ENCODE results near the gene ZFTA.
"Not testable (repeated sequence)": the region's sequence is repeated elsewhere in the genome, so short reads cannot be mapped to it uniquely, and the experiment has no call there.

Gene ZFTA

DNA sequence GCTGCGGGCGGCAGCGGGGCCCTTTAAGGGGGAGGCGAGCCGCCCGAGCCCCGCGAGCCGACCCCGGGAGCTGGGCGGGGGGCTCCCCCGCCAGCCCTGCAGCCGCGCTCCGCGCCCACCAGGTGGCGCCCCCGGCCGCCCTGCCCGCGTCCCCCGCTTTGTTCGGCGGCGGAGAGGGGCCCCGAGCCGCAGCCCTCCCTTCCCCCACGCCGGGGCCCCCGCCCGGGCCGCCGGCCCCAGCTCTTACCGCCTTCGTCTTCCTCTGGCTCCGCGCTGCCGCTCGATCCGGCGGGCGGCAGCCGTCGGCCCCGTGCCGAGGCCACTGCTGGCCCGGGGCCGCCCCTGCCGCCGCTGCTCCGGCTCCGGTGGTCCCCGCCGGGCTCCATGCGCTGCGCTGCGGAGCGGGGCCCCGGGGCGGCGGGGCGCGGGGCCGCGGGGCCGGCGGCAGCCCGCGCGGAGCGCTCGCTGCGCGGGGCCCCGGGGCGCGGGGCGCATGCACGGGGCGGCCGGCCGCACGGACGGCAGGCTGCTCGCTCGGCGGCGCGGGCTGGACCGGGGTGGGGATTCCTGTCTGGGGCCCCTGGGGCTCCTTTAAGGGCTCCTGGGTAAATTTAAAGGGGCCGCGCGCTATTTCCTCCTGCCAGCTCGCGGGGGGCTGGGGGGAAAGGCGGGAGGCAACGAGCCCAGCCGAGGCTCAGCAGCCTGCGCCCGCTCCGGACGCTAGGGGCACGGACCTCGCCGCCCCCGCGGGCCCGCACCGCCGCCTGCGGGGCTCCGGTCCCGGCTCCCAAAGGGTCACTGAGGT lies at the start of gene ZFTA:
Gene ZFTA, minus strand, starts transcription at position 539 of the 805 bp plus-strand sequence. Its CDS starts 153 bp downstream, at position 386.
- DNase-seq (ENCODE audit: low spot score), result peak; percentile 87

DNA sequence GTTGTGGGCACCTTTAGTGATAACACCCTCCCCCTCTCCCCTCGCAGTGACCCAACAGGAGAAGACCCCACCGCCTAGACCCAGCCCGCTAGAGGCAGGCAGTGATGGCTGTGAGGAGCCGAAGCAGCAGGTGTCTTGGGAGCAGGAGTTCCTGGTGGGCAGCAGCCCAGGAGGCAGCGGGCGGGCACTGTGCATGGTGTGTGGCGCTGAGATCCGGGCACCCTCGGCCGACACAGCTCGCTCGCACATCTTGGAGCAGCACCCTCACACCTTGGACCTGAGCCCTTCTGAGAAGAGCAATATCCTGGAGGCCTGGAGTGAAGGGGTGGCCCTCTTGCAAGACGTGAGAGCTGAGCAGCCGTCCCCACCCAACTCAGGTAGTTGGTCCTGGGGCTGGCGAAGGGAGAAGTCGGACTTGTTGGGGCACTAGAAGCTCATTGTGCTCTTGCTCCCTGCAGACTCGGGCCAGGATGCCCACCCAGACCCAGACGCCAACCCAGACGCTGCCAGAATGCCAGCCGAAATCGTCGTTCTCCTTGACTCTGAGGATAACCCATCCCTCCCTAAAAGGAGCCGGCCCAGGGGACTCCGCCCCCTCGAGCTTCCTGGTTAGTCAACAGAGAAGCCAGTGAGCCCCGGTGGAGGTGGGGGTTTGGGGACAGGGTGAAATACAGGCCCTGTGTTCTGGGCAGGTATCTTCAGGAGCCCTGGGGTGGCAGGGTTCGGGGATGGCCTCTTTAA lies 49.4 kb upstream of the ZFTA start:
- DNase-seq (ENCODE audit: low spot score), result no peak

DNA sequence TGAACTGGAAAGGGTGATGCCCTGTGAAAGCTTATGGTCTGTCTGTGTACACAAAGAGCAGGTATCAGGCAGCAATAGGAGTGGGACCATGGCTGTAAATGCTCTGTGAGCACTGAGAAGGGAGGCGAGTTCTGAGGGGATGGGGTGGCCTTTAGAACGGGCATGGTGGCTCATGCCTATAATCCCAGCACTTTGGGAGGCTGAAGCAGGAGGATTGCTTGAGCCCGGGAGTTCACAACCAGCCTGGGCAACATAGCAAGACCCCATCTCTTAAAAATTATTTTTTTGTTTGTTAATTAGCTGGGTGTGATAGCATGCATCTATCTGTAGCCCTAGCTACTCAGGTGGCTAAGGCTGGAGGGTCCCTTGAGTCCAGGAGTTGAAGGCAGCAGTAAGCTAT lies 48.2 kb upstream of the ZFTA start:
- no peak for DNase-seq (ENCODE audit: low spot score)

DNA sequence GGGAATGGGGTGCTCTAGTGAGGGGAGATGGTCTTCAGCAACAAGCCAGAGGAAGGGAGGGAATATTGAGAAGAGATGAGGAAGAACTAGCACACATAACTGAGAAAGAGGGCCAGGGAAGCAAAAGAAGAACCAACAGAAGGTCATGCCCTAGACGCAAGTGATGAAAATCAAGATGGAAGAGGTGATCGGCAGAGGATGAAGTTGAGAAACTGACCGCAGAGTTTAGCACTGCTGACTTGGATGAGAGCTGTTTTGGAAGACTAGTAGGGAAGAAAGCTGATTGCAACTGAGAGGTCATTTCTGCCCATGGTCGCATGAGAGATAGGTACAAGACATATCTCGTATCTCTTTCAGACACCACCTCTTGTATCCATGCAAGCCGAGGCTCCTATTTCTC lies 47.6 kb upstream of the ZFTA start:
- no peak for DNase-seq (ENCODE audit: low spot score)

DNA sequence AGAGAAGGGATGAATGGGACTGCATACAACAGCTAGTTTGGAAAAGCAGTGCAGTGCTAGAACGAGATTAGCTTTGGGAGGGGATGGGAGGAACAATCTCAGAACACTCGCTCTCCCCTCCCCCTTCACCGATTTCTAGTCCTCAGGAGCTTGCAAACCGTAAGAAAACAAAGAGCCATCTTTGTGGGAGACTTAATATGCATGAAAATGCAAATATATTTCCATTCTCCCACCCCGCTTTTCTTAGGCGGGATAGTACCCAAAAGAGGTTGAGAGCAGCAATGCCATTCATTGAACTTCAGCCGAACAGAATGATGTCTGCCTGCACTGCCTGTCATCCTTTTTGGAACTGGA lies 45.8 kb upstream of the ZFTA start:
- DNase-seq (ENCODE audit: low spot score), result no peak

DNA sequence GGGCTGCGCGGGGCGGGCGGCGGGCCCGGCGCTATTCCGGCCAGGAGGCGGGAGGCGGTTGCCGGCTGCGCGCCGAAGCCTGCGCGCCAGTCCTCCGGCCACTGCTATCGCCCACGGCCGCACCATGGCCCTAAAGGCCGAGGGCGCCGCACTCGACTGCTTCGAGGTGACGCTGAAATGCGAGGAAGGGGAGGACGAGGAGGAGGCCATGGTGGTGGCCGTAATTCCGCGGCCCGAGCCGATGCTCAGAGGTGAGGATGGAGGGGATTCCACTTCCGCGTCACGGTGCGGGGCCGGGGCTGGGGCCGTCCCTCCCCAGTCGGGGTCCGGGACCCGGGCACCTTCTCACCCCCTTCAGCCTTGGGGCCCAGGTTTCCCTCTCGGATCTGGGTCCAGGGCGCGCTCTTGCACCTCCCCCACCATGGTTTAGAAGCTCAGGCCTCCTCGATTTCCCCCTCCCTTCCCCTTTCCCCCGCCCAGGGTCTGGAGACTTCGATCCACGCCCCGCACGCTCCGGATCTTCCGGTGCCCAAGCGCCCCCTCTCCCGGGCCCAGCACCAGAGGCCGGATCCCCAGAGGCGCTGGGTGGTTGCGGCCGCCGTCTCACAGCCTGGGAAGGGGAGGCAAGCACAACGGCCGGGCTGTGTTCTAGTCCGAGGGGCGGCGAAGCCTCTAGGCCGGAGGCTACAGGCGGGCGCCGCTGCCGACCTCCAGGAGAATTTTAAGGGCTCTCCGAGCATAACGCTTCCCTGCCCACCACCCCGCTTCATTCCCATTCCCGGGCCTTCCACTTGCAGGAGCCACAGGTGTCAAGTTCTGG lies 45.2 kb upstream of the ZFTA start:
- DNase-seq (ENCODE audit: low spot score), result peak; percentile 51

DNA sequence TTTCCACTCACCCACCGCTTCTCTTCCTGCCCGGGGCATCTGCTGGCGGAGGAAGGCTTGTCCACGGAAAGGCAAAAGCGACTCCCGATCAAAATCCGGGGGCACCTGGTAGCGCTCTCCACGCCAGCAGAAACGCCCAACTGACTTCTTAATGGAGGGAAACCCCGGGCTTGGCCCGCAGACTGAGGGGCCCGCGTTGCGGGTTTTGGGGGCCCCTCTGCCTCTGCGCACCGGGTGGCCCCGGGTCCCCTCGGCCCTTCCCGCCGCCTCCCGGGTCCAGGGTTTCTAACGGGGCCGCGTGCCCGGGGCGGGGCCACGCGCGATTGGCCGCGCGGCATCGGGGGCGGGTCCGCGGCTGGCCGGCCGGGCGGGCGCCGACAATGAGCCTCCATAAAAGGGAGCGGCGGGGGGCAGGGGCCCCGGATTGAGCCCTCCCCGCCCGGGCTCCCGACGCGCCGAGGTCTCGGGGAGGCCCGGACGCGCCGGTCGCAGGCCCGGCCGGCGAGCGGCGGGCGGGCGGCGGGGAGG lies 44.5 kb upstream of the ZFTA start, which contains the start of gene SPINDOC:
Gene SPINDOC, plus strand, starts transcription at position 422 of the 528 bp plus-strand sequence. CDS start 231 bp downstream, outside the sequence.
- DNase-seq (ENCODE audit: low spot score), result peak; percentile 96

DNA sequence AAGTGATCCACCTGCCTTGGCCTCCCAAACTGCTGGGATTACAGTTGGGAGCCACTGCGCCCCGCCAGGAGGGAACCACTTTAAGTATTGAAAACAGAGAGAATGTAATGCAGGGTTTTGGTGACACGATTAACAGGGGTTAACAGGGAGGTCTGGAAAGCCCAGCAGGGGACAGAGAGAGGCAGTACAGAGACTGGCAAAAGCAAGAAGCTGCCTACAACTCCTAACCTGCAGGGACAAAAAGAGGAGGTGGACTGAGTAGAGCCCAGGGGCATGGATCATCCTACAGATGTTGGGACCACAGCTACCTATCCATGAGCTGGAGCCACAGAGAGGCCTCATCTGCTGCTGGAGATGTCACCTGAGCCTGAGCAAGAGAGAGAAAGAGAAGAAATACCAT lies 42.9 kb upstream of the ZFTA start:
- no peak for DNase-seq (ENCODE audit: low spot score)

DNA sequence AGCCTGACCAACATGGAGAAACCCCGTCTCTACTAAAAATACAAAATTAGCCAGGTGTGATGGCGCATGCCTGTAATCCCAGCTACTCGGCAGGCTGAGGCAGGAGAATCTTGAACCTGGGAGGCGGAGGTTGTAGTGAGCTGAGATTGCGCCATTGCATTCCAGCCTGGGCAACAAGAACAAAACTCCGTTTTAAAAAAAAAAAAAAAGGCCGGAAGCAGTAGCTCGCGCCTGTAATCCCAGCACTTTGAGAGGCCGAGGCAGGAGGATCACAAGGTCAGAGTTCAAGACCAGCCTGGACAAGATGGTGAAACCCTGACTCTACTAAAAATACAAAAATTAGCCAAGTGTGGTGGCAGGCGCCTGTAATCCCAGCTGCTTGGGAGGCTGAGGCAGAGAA lies 41.8 kb upstream of the ZFTA start:
- not testable (repeated sequence) for DNase-seq (ENCODE audit: low spot score)

DNA sequence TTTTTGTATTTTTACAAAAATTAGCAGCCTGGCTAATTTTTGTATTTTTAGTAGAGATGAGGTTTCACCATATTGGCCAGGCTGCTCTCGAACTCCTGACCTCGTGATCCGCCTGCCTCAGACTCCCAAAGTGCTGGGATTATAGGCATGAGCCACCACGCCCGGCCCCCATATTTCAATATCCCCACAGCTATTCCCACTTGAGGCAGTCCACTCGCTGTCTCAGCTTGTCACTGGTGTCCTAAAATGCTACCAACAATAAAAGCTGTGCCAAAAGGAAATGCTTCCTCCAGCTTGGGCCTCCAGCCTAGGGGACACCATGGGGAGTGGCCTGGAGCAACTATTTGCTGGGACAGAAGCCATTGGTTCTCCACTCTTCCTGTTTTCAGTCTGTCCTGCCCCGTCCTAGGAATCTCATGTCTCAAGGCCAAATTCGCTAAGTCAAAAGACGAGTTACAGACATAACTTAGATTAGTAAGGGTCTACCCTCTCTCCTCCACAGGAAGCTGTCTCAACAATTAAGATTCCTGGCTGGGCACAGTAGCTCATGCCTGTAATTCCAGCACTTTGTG lies 37.4 kb upstream of the ZFTA start:
- DNase-seq (ENCODE audit: low spot score), result no peak

DNA sequence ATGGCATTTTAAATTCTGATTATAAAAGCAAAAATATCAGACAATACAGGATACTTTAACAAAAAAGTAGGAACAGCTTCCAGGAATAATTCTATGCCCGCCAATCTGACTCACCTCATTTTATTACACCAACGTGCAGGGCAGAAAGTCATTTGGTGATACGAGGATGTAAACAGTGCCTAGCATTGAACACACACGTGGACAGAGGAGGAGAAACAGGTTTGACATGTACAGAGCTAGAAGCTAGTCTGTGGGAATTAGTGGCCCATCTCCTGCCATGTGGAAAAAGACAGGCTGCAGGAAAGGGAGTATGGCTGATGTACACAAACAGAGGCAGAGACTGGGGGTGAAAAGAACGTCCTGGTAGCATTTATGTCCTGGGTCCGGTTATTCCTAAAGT lies 35.7 kb upstream of the ZFTA start:
- no peak for DNase-seq (ENCODE audit: low spot score)

DNA sequence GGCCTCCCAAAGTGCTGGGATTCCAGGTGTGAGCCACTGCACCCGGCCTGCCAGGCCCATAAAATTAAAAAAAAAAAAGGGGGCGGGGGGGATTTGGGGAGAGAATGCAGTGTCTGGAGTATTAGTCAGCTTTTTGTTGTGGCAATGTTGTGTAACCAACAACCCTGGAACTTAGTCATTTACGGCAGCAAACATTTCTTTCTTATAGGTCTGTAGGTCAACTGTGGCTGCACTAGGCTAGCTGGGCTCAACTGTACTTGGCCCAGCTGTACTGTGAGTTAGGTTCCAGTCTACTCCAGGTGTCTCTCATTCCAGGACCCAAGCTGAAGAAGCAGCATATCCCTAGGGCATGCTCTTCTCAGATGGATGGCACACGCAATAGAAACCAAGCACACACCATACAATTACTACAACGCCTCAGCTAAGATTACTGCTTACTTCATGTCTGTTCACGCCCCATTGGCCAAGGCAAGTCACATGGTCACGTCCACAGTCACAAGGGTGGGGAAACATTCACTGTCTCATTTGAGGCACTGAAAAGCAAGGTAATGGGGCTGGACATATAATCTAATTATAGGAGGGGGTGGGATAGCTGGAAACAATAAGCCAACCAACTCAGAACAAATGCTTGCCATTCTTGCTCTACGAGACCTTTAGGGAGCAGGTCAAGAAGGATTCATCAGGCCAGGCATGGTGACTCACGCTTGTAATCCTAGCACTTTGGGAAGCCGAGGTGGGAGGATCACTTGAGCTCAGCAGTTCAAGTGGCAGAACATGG lies 34.3 kb upstream of the ZFTA start:
- DNase-seq (ENCODE audit: low spot score), result no peak

DNA sequence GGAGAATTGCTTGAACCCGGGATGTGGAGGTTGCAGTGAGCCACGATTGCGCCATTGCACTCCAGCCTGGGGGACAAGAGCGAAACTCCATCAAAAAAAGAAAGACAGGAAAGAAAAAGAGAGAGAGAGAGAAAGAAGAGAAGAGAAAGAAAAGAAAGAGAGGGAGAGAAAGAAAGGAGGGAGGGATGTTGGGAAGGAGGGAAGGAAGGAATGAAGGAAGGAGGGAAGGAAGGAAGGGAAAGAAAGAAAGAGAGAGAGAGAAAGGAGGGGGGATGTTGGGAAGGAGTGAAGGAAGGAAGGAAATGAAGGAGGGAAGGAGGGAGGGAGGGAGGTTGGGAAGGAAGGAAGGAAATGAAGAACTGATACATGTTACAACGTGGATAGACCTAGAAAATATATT lies 32.3 kb upstream of the ZFTA start:
- no peak for DNase-seq (ENCODE audit: low spot score)

DNA sequence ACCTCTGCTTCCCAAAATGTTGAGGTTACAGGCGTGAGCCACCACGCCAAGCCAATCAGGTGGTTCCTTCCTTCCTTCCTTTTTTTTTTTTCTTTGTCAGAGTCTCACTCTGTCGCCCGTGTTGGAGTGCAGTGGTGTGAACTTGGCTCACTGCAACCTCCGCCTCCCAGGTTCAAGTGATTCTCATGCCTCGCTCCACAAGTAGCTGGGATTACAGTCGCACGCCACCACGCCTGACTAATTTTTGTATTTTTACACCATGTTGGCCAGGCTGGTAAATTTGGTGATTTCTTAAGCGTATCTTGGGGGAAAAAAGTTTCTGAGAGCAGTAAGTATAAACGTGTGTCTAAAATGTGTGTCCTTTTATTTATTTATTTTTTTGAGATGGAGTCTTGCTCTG lies 26.5 kb upstream of the ZFTA start:
- no peak for DNase-seq (ENCODE audit: low spot score)

DNA sequence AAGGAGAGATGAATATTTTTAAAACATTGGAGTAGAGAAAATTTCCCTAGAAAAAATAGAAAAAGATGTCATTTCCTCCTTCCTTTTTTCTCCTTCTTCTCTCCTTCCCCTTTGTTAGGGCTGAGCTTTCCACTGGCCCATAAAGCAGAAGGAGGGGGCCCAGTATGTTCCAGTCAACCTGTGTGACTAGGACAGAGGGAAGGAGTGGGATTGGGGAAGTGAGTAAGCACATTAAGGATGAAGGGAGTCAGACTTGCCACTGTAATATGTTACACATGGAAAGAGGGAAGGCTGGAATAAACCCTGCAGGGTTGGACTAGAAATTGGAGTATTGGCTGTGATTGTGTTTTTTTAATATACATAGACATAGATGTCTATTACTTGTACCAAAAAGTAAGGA lies 24.6 kb upstream of the ZFTA start:
- DNase-seq (ENCODE audit: low spot score), result no peak

DNA sequence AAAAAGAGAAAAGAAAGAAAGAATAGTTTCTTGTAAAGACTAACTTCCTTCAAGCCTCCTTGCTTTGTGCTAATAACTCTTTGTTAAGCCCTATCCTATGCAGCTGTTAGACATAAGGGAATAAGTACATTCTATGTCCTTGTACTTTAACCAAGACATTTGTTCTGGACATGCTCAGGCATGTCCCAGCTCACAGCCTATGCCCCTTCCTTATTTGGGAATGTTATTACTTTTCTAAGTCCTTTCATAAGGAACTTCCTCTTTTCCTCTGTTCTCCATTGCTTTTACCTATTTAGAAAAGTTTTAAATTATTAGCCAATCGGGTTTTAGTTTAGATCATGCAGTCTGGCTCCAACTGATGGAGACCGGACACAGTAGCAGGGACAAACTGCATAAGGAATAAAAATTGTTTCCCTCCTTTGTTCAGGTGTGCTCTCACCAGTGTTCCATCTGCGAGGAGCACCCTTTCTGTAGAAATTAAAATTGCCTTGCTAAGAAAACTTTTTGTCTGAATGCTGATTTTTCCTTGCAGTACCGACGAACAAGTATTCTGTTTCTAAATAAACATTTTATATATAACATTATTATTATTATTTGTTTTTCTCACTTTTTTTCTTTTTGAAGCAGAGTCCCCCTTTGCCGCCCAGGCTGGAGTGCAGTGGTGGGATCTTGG lies 23.1 kb upstream of the ZFTA start:
- no peak for DNase-seq (ENCODE audit: low spot score)

DNA sequence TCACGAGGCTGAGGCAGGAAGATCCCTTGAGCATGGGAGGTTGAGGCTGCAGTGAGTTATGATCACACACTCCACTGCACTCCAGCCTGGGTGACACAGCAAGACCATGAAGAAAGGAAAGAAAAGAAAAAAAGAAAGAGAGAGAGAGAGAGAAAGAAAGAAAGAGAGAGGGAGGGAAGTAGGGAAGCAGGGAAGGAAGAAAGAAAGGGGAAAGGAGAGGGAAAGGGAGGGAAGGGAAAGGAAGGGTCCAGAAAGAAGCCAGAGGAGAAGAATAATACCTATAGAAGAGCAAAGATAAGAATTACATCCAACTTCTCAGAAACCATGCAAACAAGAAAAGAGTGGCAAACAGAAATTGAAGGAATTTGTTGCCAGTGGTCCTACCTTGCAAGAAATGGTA lies 17.2 kb upstream of the ZFTA start:
- no peak for DNase-seq (ENCODE audit: low spot score)

DNA sequence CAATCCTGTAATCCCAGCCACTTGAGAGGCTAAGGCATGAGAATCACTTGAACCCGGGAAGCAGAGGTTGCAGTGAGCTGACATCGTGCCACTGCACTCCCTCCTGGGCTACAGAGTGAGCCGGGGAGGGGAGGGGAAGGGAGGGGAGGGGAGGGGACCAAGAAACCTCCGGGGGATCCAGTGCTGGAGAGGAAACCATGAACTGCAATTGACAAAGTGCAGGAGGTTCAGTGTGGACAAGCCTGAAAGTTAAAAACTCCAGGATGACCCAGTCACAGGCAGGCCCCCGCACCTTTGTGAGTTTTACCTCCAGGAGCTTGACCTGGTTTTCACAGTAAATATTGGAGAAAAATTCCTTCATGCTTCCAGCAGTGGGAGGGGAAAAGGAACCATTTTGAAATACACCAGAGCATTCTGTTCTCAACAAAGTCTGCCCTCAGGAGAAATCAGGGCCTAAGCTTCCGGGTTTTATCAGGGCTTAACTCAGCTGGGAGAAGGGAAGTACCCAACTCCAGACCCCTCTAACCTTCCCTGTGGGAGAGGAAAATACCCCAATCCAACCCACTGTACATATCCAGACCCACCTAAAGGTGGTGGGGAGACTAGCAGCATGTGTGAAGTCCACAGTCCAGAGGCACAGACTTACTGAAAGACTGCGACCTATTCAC lies 15.5 kb upstream of the ZFTA start:
- DNase-seq (ENCODE audit: low spot score), result no peak

DNA sequence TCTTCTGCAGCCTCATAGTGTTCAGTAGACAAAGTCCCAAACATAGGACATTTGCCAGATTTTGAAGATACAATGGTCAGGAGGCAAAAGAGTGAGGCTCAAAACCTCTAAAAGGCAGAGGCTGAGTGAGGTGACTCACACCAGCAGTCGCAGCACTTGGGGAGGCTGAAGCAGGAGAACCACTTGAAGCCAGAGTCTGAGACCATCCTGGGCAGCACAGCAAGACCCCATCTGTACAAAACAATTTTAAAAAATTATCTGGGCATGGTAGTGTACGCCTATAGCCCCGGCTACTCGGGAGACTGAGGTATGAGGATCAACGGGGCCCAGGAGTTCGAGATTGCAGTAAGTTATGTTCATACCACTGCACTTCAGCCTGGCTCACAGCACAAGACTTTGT lies 14.2 kb upstream of the ZFTA start:
- DNase-seq (ENCODE audit: low spot score), result no peak

DNA sequence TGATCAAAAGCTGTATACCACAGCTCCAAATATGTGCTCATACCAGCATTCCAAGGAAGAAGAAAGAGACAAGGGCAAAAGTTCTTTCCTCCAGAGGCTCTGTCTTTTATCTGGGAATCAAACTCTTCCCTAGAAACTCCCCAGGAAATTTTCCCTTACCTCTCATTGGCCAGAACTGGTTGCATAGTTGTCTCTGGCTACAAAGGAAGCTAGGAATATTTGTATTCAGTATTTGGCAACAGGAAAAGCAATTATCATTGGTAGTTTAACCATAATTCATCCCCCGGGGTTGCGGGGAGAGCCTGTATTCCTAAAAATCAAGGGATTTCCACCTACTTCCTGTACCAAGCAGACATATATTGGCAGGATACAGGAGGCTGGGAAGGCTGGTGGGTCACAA lies 10.5 kb upstream of the ZFTA start:
- DNase-seq (ENCODE audit: low spot score), result no peak
